Activated naive CD8-positive, alpha-beta T cell (primary cell): Measurements from ENCODE around the gene TTC7B.

Source experiments
- H3K27ac Mint-ChIP-seq: one replicate; pipeline ENCODE4 v1.8.0; 2021; ENCODE audit warnings: mixed read lengths
- H3K27me3 Mint-ChIP-seq: one replicate; pipeline ENCODE4 v1.8.0; 2021; ENCODE audit warnings: mixed read lengths
- H3K36me3 Mint-ChIP-seq: one replicate; pipeline ENCODE4 v1.8.0; 2021; ENCODE audit warnings: mixed read lengths
- H3K4me1 Mint-ChIP-seq: one replicate; pipeline ENCODE4 v1.8.0; 2021; ENCODE audit warnings: low read depth, mixed read lengths
- H3K4me3 Mint-ChIP-seq: one replicate; pipeline ENCODE4 v1.8.0; 2021; ENCODE audit warnings: mild to moderate bottlenecking, mixed read lengths
- H3K9me3 Mint-ChIP-seq: one replicate; pipeline ENCODE4 v1.8.0; 2021; ENCODE audit warnings: low read depth, mixed read lengths

TTC7B gene

GRCh38 chr14:90495357-90496276 lies 320.6 kb downstream of the TTC7B start:
- peaks cover 3% of the 10 kb centered on the region for H3K4me1 Mint-ChIP-seq
- peaks cover 3% of the 10 kb centered on the region for H3K27me3 Mint-ChIP-seq
- H3K9me3 Mint-ChIP-seq: no peaks in the 10 kb centered on the region
- no peak overlapping the region for H3K27ac Mint-ChIP-seq
- no peak overlapping the region for H3K4me3 Mint-ChIP-seq
- H3K36me3 Mint-ChIP-seq: no peaks in the 10 kb centered on the region

GRCh38 chr14:90491911-90492531 lies 324.2 kb downstream of the TTC7B start:
- Mint-ChIP-seq H3K4me1 (no peaks in the 10 kb centered on the region), H3K9me3 (no peaks in the 10 kb centered on the region), H3K36me3 (no peaks in the 10 kb centered on the region), H3K4me3 (no peak overlapping the region), H3K27ac (no peak overlapping the region), H3K27me3 (no peaks in the 10 kb centered on the region)

GRCh38 chr14:90491221-90491885 lies 324.9 kb downstream of the TTC7B start:
- Mint-ChIP-seq H3K36me3 (no peaks in the 10 kb centered on the region), H3K9me3 (no peaks in the 10 kb centered on the region), H3K4me1 (no peaks in the 10 kb centered on the region), H3K27me3 (no peaks in the 10 kb centered on the region), H3K27ac (no peak overlapping the region), H3K4me3 (no peak overlapping the region)

GRCh38 chr14:90490720-90491050 lies 325.5 kb downstream of the TTC7B start:
- Mint-ChIP-seq H3K4me3 (no peak overlapping the region), H3K36me3 (no peaks in the 10 kb centered on the region), H3K27ac (no peak overlapping the region), H3K9me3 (no peaks in the 10 kb centered on the region), H3K4me1 (no peaks in the 10 kb centered on the region), H3K27me3 (no peaks in the 10 kb centered on the region)

GRCh38 chr14:90489916-90490719 lies 326.1 kb downstream of the TTC7B start:
- no peaks in the 10 kb centered on the region for H3K36me3 Mint-ChIP-seq
- no peaks in the 10 kb centered on the region for H3K9me3 Mint-ChIP-seq

GRCh38 chr14:90489306-90489705 lies 326.9 kb downstream of the TTC7B start:
- no peak overlapping the region for H3K27ac Mint-ChIP-seq
- H3K36me3 Mint-ChIP-seq: no peaks in the 10 kb centered on the region
- no peaks in the 10 kb centered on the region for H3K9me3 Mint-ChIP-seq
- peaks cover 1% of the 10 kb centered on the region for H3K27me3 Mint-ChIP-seq
- no peak overlapping the region for H3K4me3 Mint-ChIP-seq
- peaks cover 2% of the 10 kb centered on the region for H3K4me1 Mint-ChIP-seq

More at GRCh38 chr14:90489916-90490719, 326.1 kb downstream of the TTC7B start:
- H3K4me3 Mint-ChIP-seq: no peak overlapping the region
- no peaks in the 10 kb centered on the region for H3K27me3 Mint-ChIP-seq
- H3K27ac Mint-ChIP-seq: no peak overlapping the region
- H3K4me1 Mint-ChIP-seq: no peaks in the 10 kb centered on the region

GRCh38 chr14:90488256-90488655 lies 328.0 kb downstream of the TTC7B start:
- Mint-ChIP-seq H3K4me3 (no peak overlapping the region), H3K36me3 (no peaks in the 10 kb centered on the region), H3K27me3 (peaks cover 2% of the 10 kb centered on the region), H3K4me1 (peaks cover 13% of the 10 kb centered on the region), H3K27ac (no peak overlapping the region), H3K9me3 (no peaks in the 10 kb centered on the region)

- Mint-ChIP-seq H3K36me3 (no peaks in the 10 kb centered on the region), H3K9me3 (no peaks in the 10 kb centered on the region), H3K27ac (no peak overlapping the region), H3K27me3 (peaks cover 2% of the 10 kb centered on the region), H3K4me1 (peaks cover 16% of the 10 kb centered on the region), H3K4me3 (no peak overlapping the region)
These were observed 328.8 kb downstream of the TTC7B start for GRCh38 chr14:90487462-90487861.

GRCh38 chr14:90487031-90487430 lies 329.2 kb downstream of the TTC7B start:
- Mint-ChIP-seq H3K9me3 (no peaks in the 10 kb centered on the region), H3K4me1 (peaks cover 16% of the 10 kb centered on the region), H3K36me3 (no peaks in the 10 kb centered on the region), H3K27me3 (peaks cover 4% of the 10 kb centered on the region), H3K27ac (no peak overlapping the region), H3K4me3 (no peak overlapping the region)

GRCh38 chr14:90484291-90484690 lies 331.9 kb downstream of the TTC7B start:
- Mint-ChIP-seq H3K27me3 (peaks cover 7% of the 10 kb centered on the region), H3K9me3 (peaks cover 8% of the 10 kb centered on the region), H3K4me1 (peaks cover 16% of the 10 kb centered on the region), H3K4me3 (no peak overlapping the region), H3K27ac (no peak overlapping the region), H3K36me3 (no peaks in the 10 kb centered on the region)

- Mint-ChIP-seq H3K9me3 (peaks cover 8% of the 10 kb centered on the region), H3K4me3 (no peak overlapping the region), H3K36me3 (no peaks in the 10 kb centered on the region), H3K4me1 (peaks cover 16% of the 10 kb centered on the region), H3K27me3 (peaks cover 7% of the 10 kb centered on the region), H3K27ac (no peak overlapping the region)
These were observed 332.7 kb downstream of the TTC7B start for GRCh38 chr14:90483571-90483974.

GRCh38 chr14:90483117-90483516 lies 333.1 kb downstream of the TTC7B start:
- Mint-ChIP-seq H3K9me3 (peaks cover 8% of the 10 kb centered on the region), H3K36me3 (no peaks in the 10 kb centered on the region), H3K27me3 (peaks cover 7% of the 10 kb centered on the region), H3K4me3 (no peak overlapping the region), H3K4me1 (peaks cover 16% of the 10 kb centered on the region), H3K27ac (no peak overlapping the region)

- H3K27ac Mint-ChIP-seq: no peak overlapping the region
- no peak overlapping the region for H3K4me3 Mint-ChIP-seq
- peaks cover 10% of the 10 kb centered on the region for H3K36me3 Mint-ChIP-seq
- H3K27me3 Mint-ChIP-seq: peaks cover 7% of the 10 kb centered on the region
- H3K9me3 Mint-ChIP-seq: peaks cover 17% of the 10 kb centered on the region
- H3K4me1 Mint-ChIP-seq: no peaks in the 10 kb centered on the region
These were observed 340.9 kb downstream of the TTC7B start for GRCh38 chr14:90475298-90475697.
